Ovary (tissue), 3 donors: ENCODE data around the gene ZRANB1.

Experiments used
- EP300 ChIP-seq: sonication (generic); formaldehyde crosslinking; IDR thresholded peaks from one replicate; pipeline ENCODE4 v1.6.1; 2017; ENCODE audit warnings: antibody characterized with exemption
- POLR2A ChIP-seq: fragments of 450-650 bp; IDR thresholded peaks from one replicate; pipeline ENCODE4 v1.6.1; 2017; ENCODE audit warnings: antibody characterized with exemption, mild to moderate bottlenecking, moderate library complexity
- TF ChIP-seq, protein P1 (sequence below), 3 donors: fragments of 450-650 bp in 2 of 3; fragments of 200-600 bp in 1 of 3; IDR thresholded peaks; one replicate each; pipeline versions ENCODE4 v1.5.1 to v1.8.0; 2016 to 2022; ENCODE audit warnings: antibody characterized with exemption in 3 of 3, mild to moderate bottlenecking in 1 of 3
- donor health status: DM: no; HTN: no; CAD: no.

DNA sequence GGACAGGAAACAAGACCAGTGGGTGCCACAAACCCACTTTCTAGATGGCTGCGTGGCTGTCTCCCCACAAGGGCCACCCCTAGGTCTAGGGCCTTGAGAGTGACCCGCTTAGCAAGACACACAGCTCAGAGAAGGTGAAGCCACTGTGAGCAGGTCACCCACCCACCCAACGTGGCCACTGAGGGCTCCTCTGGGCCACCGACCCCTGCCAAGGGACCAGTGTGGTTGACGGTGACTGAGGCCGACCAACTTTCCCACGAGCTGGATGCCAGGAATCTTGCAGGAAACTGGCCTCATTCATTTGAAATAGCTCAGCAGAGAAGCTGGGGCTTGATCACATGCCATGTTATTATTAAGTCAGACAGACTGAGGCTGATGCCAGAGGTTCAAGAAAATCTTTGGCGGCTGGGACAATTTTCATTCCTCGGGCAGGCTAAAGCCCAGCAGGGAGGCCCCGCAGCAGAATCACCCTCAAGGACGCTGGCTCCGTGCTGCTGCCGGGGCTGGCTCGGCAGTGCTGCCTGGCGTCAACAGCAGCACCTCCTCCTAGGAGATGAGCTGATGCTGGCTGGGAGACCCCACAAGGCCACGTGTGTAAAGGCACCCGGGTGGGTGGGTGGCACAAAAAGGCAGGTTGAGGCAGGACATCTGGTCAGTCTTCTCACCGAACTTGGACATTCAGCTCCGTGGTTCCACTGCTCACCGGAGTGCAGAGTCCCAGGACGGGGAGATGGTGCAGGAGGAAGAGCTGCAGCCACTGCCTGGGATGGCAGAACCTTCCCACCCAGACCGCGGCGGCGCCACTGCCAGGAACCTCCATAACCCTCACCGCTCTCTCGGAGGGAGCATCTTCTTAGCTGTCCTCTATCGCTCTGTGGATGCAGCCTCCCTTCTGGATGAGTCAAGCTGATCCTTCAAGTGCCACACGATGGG lies 57.8 kb downstream of the ZRANB1 start:
- TF ChIP-seq POLR2A: no peak
- TF ChIP-seq, protein P1, sequence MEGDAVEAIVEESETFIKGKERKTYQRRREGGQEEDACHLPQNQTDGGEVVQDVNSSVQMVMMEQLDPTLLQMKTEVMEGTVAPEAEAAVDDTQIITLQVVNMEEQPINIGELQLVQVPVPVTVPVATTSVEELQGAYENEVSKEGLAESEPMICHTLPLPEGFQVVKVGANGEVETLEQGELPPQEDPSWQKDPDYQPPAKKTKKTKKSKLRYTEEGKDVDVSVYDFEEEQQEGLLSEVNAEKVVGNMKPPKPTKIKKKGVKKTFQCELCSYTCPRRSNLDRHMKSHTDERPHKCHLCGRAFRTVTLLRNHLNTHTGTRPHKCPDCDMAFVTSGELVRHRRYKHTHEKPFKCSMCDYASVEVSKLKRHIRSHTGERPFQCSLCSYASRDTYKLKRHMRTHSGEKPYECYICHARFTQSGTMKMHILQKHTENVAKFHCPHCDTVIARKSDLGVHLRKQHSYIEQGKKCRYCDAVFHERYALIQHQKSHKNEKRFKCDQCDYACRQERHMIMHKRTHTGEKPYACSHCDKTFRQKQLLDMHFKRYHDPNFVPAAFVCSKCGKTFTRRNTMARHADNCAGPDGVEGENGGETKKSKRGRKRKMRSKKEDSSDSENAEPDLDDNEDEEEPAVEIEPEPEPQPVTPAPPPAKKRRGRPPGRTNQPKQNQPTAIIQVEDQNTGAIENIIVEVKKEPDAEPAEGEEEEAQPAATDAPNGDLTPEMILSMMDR (IDR thresholded peaks at IDR 0.05): no peak
- TF ChIP-seq EP300: no peak
